Measurements from ENCODE around the gene DOCK3. TPM values are rescaled to one million over a fixed set of nuclear protein-coding genes. Genes with fewer than 3 reads are reported as not detected.
"Not testable (repeated sequence)": the region's sequence is repeated elsewhere in the genome, so short reads cannot be mapped to it uniquely, and the experiment has no call there.

Gene DOCK3
- total RNA-seq, 1 donor from 2014 or later = 0.98 TPM

DNA sequence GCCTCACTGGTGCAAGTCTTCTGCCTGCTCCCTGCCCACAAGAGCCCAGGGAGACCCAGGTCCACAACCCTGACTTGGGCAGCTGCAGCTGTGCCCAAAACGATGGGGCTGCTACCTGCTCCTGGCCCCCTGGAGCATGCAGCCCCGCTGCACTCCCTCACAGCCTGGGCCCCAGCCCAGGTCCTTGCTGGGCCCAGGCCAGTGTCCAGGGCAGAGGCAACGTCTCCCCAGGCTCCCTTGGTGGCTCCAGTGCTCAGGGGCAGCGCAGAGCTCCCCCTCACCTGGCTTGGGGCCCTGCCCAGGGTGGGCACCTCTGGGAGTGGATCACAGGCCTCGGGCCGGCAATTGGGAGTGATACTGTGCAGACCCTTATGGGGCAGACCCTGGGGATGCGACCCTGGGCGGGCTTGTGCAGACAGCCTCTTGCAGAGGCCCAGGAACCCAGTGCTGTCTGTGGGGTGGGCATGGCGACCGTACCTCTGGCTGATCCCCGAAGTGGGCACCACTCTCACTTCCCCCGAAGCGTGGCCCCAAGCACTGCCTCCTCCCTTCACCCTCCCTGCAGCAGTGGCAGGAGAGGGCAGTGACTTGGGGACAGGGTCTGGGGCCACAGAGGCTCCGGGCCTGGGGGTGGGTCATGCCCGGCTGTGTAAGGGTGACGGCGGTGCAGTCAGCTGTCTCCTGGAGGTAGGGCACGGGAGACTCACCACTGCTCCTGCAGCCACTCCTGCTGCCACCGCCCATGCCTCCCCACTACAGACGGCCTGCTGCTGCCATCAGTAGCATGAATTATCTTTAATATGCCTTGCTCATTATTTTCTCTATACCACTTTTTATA is 255.9 kb downstream of the DOCK3 start:
- no peak overlapping the region for H3K4me3 ChIP-seq
- H3K36me3 ChIP-seq = no peaks in the 10 kb centered on the region
- TF ChIP-seq, protein P1, sequence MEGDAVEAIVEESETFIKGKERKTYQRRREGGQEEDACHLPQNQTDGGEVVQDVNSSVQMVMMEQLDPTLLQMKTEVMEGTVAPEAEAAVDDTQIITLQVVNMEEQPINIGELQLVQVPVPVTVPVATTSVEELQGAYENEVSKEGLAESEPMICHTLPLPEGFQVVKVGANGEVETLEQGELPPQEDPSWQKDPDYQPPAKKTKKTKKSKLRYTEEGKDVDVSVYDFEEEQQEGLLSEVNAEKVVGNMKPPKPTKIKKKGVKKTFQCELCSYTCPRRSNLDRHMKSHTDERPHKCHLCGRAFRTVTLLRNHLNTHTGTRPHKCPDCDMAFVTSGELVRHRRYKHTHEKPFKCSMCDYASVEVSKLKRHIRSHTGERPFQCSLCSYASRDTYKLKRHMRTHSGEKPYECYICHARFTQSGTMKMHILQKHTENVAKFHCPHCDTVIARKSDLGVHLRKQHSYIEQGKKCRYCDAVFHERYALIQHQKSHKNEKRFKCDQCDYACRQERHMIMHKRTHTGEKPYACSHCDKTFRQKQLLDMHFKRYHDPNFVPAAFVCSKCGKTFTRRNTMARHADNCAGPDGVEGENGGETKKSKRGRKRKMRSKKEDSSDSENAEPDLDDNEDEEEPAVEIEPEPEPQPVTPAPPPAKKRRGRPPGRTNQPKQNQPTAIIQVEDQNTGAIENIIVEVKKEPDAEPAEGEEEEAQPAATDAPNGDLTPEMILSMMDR (IDR thresholded peaks at IDR 0.05) = no peak
- TF ChIP-seq POLR2AphosphoS5 (IDR thresholded peaks at IDR 0.05; ENCODE audit: insufficient read depth in 1 of 2, low read depth in 1 of 2) (no peak), POLR2A (IDR thresholded peaks at IDR 0.05) (no peak)
- no peaks in the 10 kb centered on the region for H3K9me3 ChIP-seq
- intact Hi-C loops (cut with DNase I) = no loop called here
- no peak overlapping the region for H3K27ac ChIP-seq
- H3K4me1 ChIP-seq = no peaks in the 10 kb centered on the region
- H3K27me3 ChIP-seq = no peaks in the 10 kb centered on the region
- no peak for DNase-seq (ENCODE audit: extremely low spot score in 2 of 2)

DNA sequence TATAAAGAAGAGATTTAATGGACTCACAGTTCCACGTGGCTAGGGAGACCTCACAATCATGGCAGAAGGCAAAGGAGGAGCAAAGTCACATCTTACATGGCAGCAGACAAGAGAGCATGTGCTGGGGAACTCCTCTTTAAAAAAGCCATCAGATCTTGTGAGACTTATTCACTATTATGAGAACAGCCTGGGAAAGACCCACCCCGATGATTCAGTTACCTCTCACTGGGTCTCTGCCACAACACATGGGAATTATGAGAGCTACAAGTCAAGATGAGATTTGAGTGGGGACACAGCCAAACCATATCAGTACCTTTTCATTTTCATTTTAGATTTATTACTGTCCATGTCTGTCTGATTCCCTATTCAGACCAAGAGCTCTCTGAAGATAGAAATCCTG is 258.2 kb downstream of the DOCK3 start:
- intact Hi-C loops (cut with DNase I); H3K4me3 ChIP-seq; DNase-seq (ENCODE audit: extremely low spot score in 2 of 2); H3K4me1 ChIP-seq; H3K9me3 ChIP-seq; H3K27me3 ChIP-seq; H3K27ac ChIP-seq; H3K36me3 ChIP-seq: not testable (repeated sequence)

DNA sequence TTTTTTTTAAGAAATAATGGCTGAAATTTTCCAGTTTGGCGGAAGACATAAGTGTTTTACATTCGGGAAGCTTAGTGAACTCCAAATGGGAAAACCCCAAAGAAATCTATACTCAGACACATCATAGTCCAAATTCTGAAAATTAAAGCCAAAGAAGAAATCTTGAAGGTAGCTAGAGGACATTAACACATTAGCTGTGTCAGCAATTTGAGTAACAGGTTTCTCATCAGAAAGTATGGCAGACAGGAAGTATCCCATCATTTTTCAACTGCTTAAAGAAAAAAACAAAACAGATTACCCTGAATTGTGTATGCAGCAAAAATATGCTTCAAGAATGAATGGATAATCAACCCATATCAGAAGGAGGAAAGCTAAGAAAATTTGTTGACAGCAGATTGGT is 261.7 kb downstream of the DOCK3 start:
- Histone ChIP-seq H3K4me3 (no peak overlapping the region), H3K4me1 (no peaks in the 10 kb centered on the region)
- TF ChIP-seq, protein P1 (IDR thresholded peaks at IDR 0.05) = no peak

GRCh38 chr3:50947419-50947818 is 272.7 kb downstream of the DOCK3 start:
- H3K4me3 ChIP-seq = no peak overlapping the region
- TF ChIP-seq, protein P1 (IDR thresholded peaks at IDR 0.05) = no peak
- TF ChIP-seq POLR2A (IDR thresholded peaks at IDR 0.05) (no peak), POLR2AphosphoS5 (IDR thresholded peaks at IDR 0.05; ENCODE audit: insufficient read depth in 1 of 2, low read depth in 1 of 2) (no peak)
- DNase-seq (ENCODE audit: extremely low spot score in 2 of 2) = no peak
- H3K36me3 ChIP-seq = no peaks in the 10 kb centered on the region
- no peaks in the 10 kb centered on the region for H3K27me3 ChIP-seq
- no peak overlapping the region for H3K27ac ChIP-seq
- H3K9me3 ChIP-seq = no peaks in the 10 kb centered on the region
- no peaks in the 10 kb centered on the region for H3K4me1 ChIP-seq
- intact Hi-C loops (cut with DNase I) = no loop called here

More for the DNA sequence above, 261.7 kb downstream of the DOCK3 start:
- no peaks in the 10 kb centered on the region for H3K27me3 ChIP-seq
- DNase-seq (ENCODE audit: extremely low spot score in 2 of 2) = no peak
- no peak overlapping the region for H3K27ac ChIP-seq
- H3K36me3 ChIP-seq = no peaks in the 10 kb centered on the region
- intact Hi-C loops (cut with DNase I) = no loop called here
- no peaks in the 10 kb centered on the region for H3K9me3 ChIP-seq

GRCh38 chr3:50950591-50950990 is 275.9 kb downstream of the DOCK3 start:
- no peaks in the 10 kb centered on the region for H3K9me3 ChIP-seq
- H3K27ac ChIP-seq = no peak overlapping the region
- intact Hi-C loops (cut with DNase I) = no loop called here
- DNase-seq (ENCODE audit: extremely low spot score in 2 of 2) = no peak
- H3K27me3 ChIP-seq = no peaks in the 10 kb centered on the region
- TF ChIP-seq, protein P1 (IDR thresholded peaks at IDR 0.05) = no peak
- TF ChIP-seq POLR2A (IDR thresholded peaks at IDR 0.05) = no peak
- TF ChIP-seq POLR2AphosphoS5 (IDR thresholded peaks at IDR 0.05; ENCODE audit: insufficient read depth in 1 of 2, low read depth in 1 of 2) = no peak
- H3K4me3 ChIP-seq = no peak overlapping the region
- no peaks in the 10 kb centered on the region for H3K4me1 ChIP-seq
- no peaks in the 10 kb centered on the region for H3K36me3 ChIP-seq

Data from vagina (tissue), 2 donors.